Smooth muscle cell (in vitro differentiated cells): ENCODE measurements around the gene SELENOI. TPM values are rescaled to one million over a fixed set of nuclear protein-coding genes. Genes with fewer than 3 reads are reported as not detected.

Experiments used
- DNase-seq: peaks from one replicate; lab custom pipeline; 2025; ENCODE audit not compliant: unreplicated experiment; lab: John Stamatoyannopoulos, UW
- H2AFZ ChIP-seq: fragments of 200-600 bp; sonication (generic); 2 replicates; pipeline ENCODE4 v1.6.0; 2016; ENCODE audit warnings: antibody characterized with exemption, low read depth, mild to moderate bottlenecking
- H3F3A ChIP-seq: fragments of 200-600 bp; sonication (generic); 2 replicates; pipeline ENCODE4 v1.6.0; 2017; ENCODE audit warnings: antibody characterized with exemption, low read depth
- H3K27ac ChIP-seq: fragments of 200-600 bp; sonication (generic); 2 replicates; pipeline ENCODE4 v1.5.1; 2016; ENCODE audit warnings: low read depth, mild to moderate bottlenecking
- H3K27me3 ChIP-seq: fragments of 200-600 bp; sonication (generic); 2 replicates; pipeline ENCODE4 v1.6.1; 2016; ENCODE audit warnings: low read depth, mild to moderate bottlenecking
- H3K36me3 ChIP-seq: fragments of 200-600 bp; sonication (generic); 2 replicates; pipeline ENCODE4 v1.5.1; 2016; ENCODE audit warnings: low read depth
- H3K4me1 ChIP-seq: fragments of 200-600 bp; sonication (generic); 2 replicates; pipeline ENCODE4 v1.5.1; 2016; ENCODE audit warnings: low read depth
- H3K4me2 ChIP-seq: fragments of 200-600 bp; sonication (generic); 2 replicates; pipeline ENCODE4 v1.6.0; 2016; ENCODE audit warnings: mild to moderate bottlenecking
- H3K4me3 ChIP-seq: fragments of 200-600 bp; sonication (generic); 2 replicates; pipeline ENCODE4 v1.5.1; 2016; ENCODE audit warnings: mild to moderate bottlenecking
- H3K79me2 ChIP-seq: fragments of 200-600 bp; sonication (generic); 2 replicates; pipeline ENCODE4 v1.6.0; 2016; ENCODE audit warnings: low read depth, mild to moderate bottlenecking
- H3K9ac ChIP-seq: fragments of 200-600 bp; sonication (generic); 2 replicates; pipeline ENCODE4 v1.6.0; 2016; ENCODE audit warnings: low read depth
- H3K9me3 ChIP-seq: fragments of 200-600 bp; sonication (generic); replicated peaks from 2 replicates; pipeline ENCODE4 v1.5.1; 2016; ENCODE audit warnings: low read depth
- H4K20me1 ChIP-seq: fragments of 200-600 bp; sonication (generic); 2 replicates; pipeline ENCODE4 v1.6.0; 2016; ENCODE audit warnings: low read depth
- WGBS: methylation state at CpG from one replicate; pipeline ENCODE4 v1.1.7; 2016; ENCODE audit warnings: low lambda C conversion rate; 5-methylcytosine and 5-hydroxymethylcytosine counted together
- polyA plus RNA-seq: library from polyadenylated mRNA; unstranded; fragments of >200 nt; fragmentation: Nextera tagmentation; extraction: Ambion mirVana; gene quantifications from 2 replicates; pipeline ENCODE4 v1.2.1, GENCODE V29; 2016
- total RNA-seq: library from RNA; depleted of rRNA; stranded (reverse); fragments of >200 nt; gene quantifications from 2 replicates; pipeline ENCODE4 v1.2.3, GENCODE V29; 2014
- TF ChIP-seq, protein P1 (sequence below): fragments of 200-600 bp; sonication (generic); IDR thresholded peaks from 2 replicates; pipeline ENCODE4 v1.5.1; 2017; ENCODE audit warnings: borderline replicate concordance, mild to moderate bottlenecking, antibody characterized with exemption; ENCODE audit not compliant: insufficient read depth, poor library complexity, severe bottlenecking

SELENOI gene
- total and polyA plus RNA-seq, 2 experiments from 2014 or later, result 3.3 to 26.3 TPM

DNA sequence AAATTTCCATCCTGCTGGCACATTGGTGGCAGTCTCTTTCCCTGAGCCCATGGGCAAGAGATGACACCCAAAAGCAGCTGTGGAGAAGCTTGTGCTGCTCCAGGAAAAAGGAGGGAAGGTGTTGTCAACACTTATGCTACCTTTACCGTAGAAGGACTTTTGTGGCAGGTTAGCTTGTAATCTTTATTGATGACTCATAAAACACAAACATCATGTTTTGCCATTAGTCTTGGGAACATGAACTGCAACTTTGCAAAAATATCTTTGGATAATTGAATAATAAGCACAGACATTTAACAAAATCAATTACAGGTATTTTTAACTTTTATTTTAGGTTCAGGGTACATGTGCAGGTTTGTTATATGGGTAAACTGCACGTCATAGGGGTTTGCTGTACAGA, 89.2 kb downstream of the SELENOI start:
- no peaks in the 10 kb centered on the region for H3K4me1 ChIP-seq
- no peaks in the 10 kb centered on the region for H4K20me1 ChIP-seq
- DNase-seq, result no peak
- H3K27me3 ChIP-seq, result no peaks in the 10 kb centered on the region
- TF ChIP-seq, protein P1, sequence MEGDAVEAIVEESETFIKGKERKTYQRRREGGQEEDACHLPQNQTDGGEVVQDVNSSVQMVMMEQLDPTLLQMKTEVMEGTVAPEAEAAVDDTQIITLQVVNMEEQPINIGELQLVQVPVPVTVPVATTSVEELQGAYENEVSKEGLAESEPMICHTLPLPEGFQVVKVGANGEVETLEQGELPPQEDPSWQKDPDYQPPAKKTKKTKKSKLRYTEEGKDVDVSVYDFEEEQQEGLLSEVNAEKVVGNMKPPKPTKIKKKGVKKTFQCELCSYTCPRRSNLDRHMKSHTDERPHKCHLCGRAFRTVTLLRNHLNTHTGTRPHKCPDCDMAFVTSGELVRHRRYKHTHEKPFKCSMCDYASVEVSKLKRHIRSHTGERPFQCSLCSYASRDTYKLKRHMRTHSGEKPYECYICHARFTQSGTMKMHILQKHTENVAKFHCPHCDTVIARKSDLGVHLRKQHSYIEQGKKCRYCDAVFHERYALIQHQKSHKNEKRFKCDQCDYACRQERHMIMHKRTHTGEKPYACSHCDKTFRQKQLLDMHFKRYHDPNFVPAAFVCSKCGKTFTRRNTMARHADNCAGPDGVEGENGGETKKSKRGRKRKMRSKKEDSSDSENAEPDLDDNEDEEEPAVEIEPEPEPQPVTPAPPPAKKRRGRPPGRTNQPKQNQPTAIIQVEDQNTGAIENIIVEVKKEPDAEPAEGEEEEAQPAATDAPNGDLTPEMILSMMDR, result no peak
- H3K9me3 ChIP-seq, result no peaks in the 10 kb centered on the region
- no peaks in the 10 kb centered on the region for H3K79me2 ChIP-seq
- H3K4me3 ChIP-seq, result no peak overlapping the region
- H3K4me2 ChIP-seq, result no peak overlapping the region
- H3K36me3 ChIP-seq, result no peaks in the 10 kb centered on the region
- H2AFZ ChIP-seq, result no peak overlapping the region
- 79% methylated on average over 2 of the region's 2 CpGs for WGBS
- no peaks in the 10 kb centered on the region for H3F3A ChIP-seq
- no peak overlapping the region for H3K9ac ChIP-seq
- no peak overlapping the region for H3K27ac ChIP-seq

DNA sequence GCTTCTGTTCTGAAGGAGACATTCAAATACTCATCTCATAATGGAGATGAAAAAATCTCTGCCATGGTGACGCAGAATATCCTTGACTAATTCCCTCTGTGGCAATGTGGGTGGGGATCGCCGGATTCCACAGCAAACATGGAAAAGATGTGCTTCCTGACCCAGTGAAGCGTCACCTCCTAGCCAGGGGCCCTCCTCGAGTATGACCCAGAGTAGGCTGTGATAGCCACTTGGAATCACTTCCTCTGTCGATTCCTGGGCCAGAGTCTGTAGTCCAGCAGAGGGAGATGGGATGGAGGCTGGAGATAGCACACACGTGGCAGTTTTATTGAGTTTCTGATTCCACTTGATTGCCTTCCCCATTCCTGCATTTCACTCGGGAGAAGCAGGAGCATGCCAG, 92.6 kb downstream of the SELENOI start:
- Histone ChIP-seq H3K9ac (no peak overlapping the region), H4K20me1 (no peaks in the 10 kb centered on the region), H3K4me3 (no peak overlapping the region), H3K36me3 (no peaks in the 10 kb centered on the region), H3K27me3 (no peaks in the 10 kb centered on the region), H2AFZ (no peak overlapping the region), H3F3A (no peaks in the 10 kb centered on the region), H3K27ac (peak overlapping the region; percentile 43), H3K9me3 (no peaks in the 10 kb centered on the region), H3K4me2 (peak overlapping the region; percentile 14), H3K79me2 (no peaks in the 10 kb centered on the region), H3K4me1 (no peaks in the 10 kb centered on the region)
- TF ChIP-seq, protein P1, result no peak
- no peak for DNase-seq
- WGBS, result 51% methylated on average over 8 of the region's 8 CpGs

DNA sequence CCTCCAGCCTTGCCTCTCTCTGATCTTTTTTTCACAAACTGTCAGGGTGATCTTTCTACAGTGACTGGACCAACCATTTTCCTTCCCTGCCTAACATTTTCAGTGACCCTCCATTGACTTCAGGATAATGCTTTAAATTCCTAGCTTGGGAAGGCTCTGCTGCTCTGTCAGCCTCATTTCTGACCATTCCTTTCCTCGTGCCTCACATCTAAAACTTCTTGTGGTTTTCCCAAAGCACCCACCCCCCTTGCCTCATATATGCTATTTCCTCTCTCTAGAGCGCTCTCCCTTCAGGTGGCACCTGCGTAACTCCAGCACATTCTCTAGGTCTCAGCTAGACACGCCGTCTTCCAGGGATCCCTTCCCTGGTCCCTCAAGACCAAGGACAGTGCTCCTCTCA, 93.0 kb downstream of the SELENOI start:
- TF ChIP-seq, protein P1, result no peak
- DNase-seq, result no peak
- Histone ChIP-seq H3K9ac (no peak overlapping the region), H2AFZ (no peak overlapping the region), H3K9me3 (no peaks in the 10 kb centered on the region), H3K4me1 (no peaks in the 10 kb centered on the region), H3K79me2 (no peaks in the 10 kb centered on the region), H4K20me1 (no peaks in the 10 kb centered on the region), H3K27me3 (no peaks in the 10 kb centered on the region), H3F3A (no peaks in the 10 kb centered on the region), H3K4me2 (peak overlapping the region; percentile 12), H3K27ac (peak overlapping the region; percentile 10), H3K36me3 (no peaks in the 10 kb centered on the region), H3K4me3 (no peak overlapping the region)
- WGBS, result 73% methylated on average over 5 of the region's 5 CpGs

DNA sequence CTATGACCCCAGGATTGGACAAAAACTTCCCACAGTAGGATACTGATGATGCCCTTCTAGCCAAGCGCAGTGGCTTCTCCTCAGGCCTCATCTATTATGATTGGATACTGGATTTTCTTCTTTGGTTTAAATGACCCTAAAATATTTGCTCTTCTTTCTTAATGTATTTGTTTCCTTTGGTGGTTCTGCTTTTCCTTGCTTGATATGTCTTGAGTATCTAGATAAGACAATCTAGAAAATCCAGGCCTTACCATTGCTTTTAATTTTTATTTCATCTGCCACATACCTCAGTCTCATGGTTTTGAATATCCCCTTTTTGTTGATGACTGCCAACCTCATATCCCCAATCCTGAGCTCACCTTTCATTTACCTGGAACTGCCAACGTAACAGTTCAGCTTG, 96.4 kb downstream of the SELENOI start:
- TF ChIP-seq, protein P1, result no peak
- no peak for DNase-seq
- Histone ChIP-seq H3K36me3 (no peaks in the 10 kb centered on the region), H3K27me3 (no peaks in the 10 kb centered on the region), H3K4me3 (no peak overlapping the region), H2AFZ (no peak overlapping the region), H3K27ac (no peak overlapping the region), H3K4me1 (no peaks in the 10 kb centered on the region), H3F3A (no peaks in the 10 kb centered on the region), H3K4me2 (no peak overlapping the region), H3K9me3 (no peaks in the 10 kb centered on the region), H4K20me1 (no peaks in the 10 kb centered on the region), H3K9ac (no peak overlapping the region), H3K79me2 (no peaks in the 10 kb centered on the region)
- WGBS, result 96% methylated on average over 2 of the region's 2 CpGs
